HUES48 (cell line): ENCODE results near the gene ZNF23.
"Not testable (repeated sequence)": the region's sequence is repeated elsewhere in the genome, so short reads cannot be mapped to it uniquely, and the experiment has no call there.

Source experiments
- H3K27ac ChIP-seq: one replicate; pipeline ENCODE4 v1.7.0; 2013; ENCODE audit warnings: low read depth, low read length, inconsistent platforms
- H3K27me3 ChIP-seq: 2 replicates; pipeline ENCODE4 v1.6.1; 2013; ENCODE audit warnings: mild to moderate bottlenecking, low read length; ENCODE audit not compliant: control insufficient read depth, insufficient read depth
- H3K36me3 ChIP-seq: 2 replicates; pipeline ENCODE4 v1.6.1; 2013; ENCODE audit warnings: low read length; ENCODE audit not compliant: control insufficient read depth, insufficient read depth
- H3K4me1 ChIP-seq: 2 replicates; pipeline ENCODE4 v1.6.1; 2013; ENCODE audit warnings: mild to moderate bottlenecking, low read length; ENCODE audit not compliant: control insufficient read depth, insufficient read depth
- H3K4me3 ChIP-seq: 2 replicates; pipeline ENCODE4 v1.5.1; 2013; ENCODE audit warnings: mild to moderate bottlenecking, low read depth, low read length
- H3K9ac ChIP-seq: 2 replicates; pipeline ENCODE4 v1.6.1; 2013; ENCODE audit warnings: mild to moderate bottlenecking, low read depth, low read length, moderate library complexity
- H3K9me3 ChIP-seq: 2 replicates; pipeline ENCODE4 v1.6.1; 2013; ENCODE audit warnings: low read length; ENCODE audit not compliant: control insufficient read depth, insufficient read depth

ZNF23 gene

GRCh38 chr16:71461686-71462648 is at the start of gene ZNF23:
Gene ZNF23 (minus strand): TSS chr16:71462247. CDS start chr16:71456796, 5,451 bp downstream.
- no peaks in the 10 kb centered on the region for H3K9me3 ChIP-seq
- peak within 1 kb of the TSS; percentile 96 for H3K4me3 ChIP-seq
- no peaks in the 10 kb centered on the region for H3K36me3 ChIP-seq
- H3K4me1 ChIP-seq = no peaks in the 10 kb centered on the region
- peak within 1 kb of the TSS; percentile 94 for H3K9ac ChIP-seq
- peak within 1 kb of the TSS; percentile 76 for H3K27ac ChIP-seq
- no peaks in the 10 kb centered on the region for H3K27me3 ChIP-seq

GRCh38 chr16:71507061-71507460 is 45.0 kb upstream of the ZNF23 start:
- Histone ChIP-seq H3K36me3 (no peaks in the 10 kb centered on the region), H3K27me3 (no peaks in the 10 kb centered on the region), H3K27ac (no peak overlapping the region), H3K4me3 (no peak overlapping the region), H3K9ac (no peak overlapping the region), H3K9me3 (no peaks in the 10 kb centered on the region), H3K4me1 (no peaks in the 10 kb centered on the region)

- no peak overlapping the region for H3K27ac ChIP-seq
- no peak overlapping the region for H3K9ac ChIP-seq
- H3K27me3 ChIP-seq = no peaks in the 10 kb centered on the region
- no peaks in the 10 kb centered on the region for H3K9me3 ChIP-seq
- H3K4me3 ChIP-seq = no peak overlapping the region
- no peaks in the 10 kb centered on the region for H3K36me3 ChIP-seq
- no peaks in the 10 kb centered on the region for H3K4me1 ChIP-seq
Measured at GRCh38 chr16:71504901-71505300, 42.9 kb upstream of the ZNF23 start.

GRCh38 chr16:71504051-71504450 is 42.0 kb upstream of the ZNF23 start:
- not testable (repeated sequence) for H3K4me3 ChIP-seq, H3K9me3 ChIP-seq, H3K27me3 ChIP-seq, H3K9ac ChIP-seq, H3K4me1 ChIP-seq, H3K36me3 ChIP-seq, H3K27ac ChIP-seq

- Histone ChIP-seq H3K4me1 (no peaks in the 10 kb centered on the region), H3K36me3 (no peaks in the 10 kb centered on the region), H3K9me3 (no peaks in the 10 kb centered on the region), H3K27me3 (no peaks in the 10 kb centered on the region), H3K9ac (no peak overlapping the region), H3K4me3 (no peak overlapping the region), H3K27ac (no peak overlapping the region)
Measured at GRCh38 chr16:71501547-71501946, 39.5 kb upstream of the ZNF23 start.

- no peaks in the 10 kb centered on the region for H3K9me3 ChIP-seq
- no peak overlapping the region for H3K4me3 ChIP-seq
- H3K27me3 ChIP-seq = no peaks in the 10 kb centered on the region
- no peak overlapping the region for H3K9ac ChIP-seq
- H3K4me1 ChIP-seq = no peaks in the 10 kb centered on the region
- H3K27ac ChIP-seq = no peak overlapping the region
- no peaks in the 10 kb centered on the region for H3K36me3 ChIP-seq
Measured at GRCh38 chr16:71500964-71501363, 38.9 kb upstream of the ZNF23 start.

- Histone ChIP-seq H3K27me3 (no peaks in the 10 kb centered on the region), H3K27ac (no peak overlapping the region), H3K36me3 (no peaks in the 10 kb centered on the region), H3K4me3 (no peak overlapping the region), H3K9ac (no peak overlapping the region), H3K9me3 (no peaks in the 10 kb centered on the region), H3K4me1 (no peaks in the 10 kb centered on the region)
Measured at GRCh38 chr16:71499775-71500364, 37.8 kb upstream of the ZNF23 start.

- H3K4me3 ChIP-seq = no peak overlapping the region
- no peaks in the 10 kb centered on the region for H3K36me3 ChIP-seq
Measured at GRCh38 chr16:71498031-71498430, 36.0 kb upstream of the ZNF23 start.

GRCh38 chr16:71493213-71493612 is 31.2 kb upstream of the ZNF23 start:
- no peaks in the 10 kb centered on the region for H3K36me3 ChIP-seq
- no peak overlapping the region for H3K9ac ChIP-seq
- H3K4me1 ChIP-seq = no peaks in the 10 kb centered on the region
- no peak overlapping the region for H3K4me3 ChIP-seq
- no peaks in the 10 kb centered on the region; the same call in 1 of the 2 replicates for H3K27me3 ChIP-seq
- no peaks in the 10 kb centered on the region for H3K9me3 ChIP-seq
- H3K27ac ChIP-seq = no peak overlapping the region

More at GRCh38 chr16:71498031-71498430, 36.0 kb upstream of the ZNF23 start:
- Histone ChIP-seq H3K27ac (no peak overlapping the region), H3K27me3 (no peaks in the 10 kb centered on the region), H3K9me3 (no peaks in the 10 kb centered on the region), H3K9ac (no peak overlapping the region), H3K4me1 (no peaks in the 10 kb centered on the region)

GRCh38 chr16:71492786-71493185 is 30.7 kb upstream of the ZNF23 start:
- no peaks in the 10 kb centered on the region; the same call in 1 of the 2 replicates for H3K27me3 ChIP-seq
- H3K4me3 ChIP-seq = no peak overlapping the region
- no peaks in the 10 kb centered on the region for H3K4me1 ChIP-seq
- no peaks in the 10 kb centered on the region for H3K36me3 ChIP-seq
- H3K9me3 ChIP-seq = no peaks in the 10 kb centered on the region
- H3K27ac ChIP-seq = no peak overlapping the region
- no peak overlapping the region for H3K9ac ChIP-seq

GRCh38 chr16:71491054-71491453 is 29.0 kb upstream of the ZNF23 start:
- H3K4me1 ChIP-seq = no peaks in the 10 kb centered on the region

More at GRCh38 chr16:71491054-71491453, 29.0 kb upstream of the ZNF23 start:
- no peaks in the 10 kb centered on the region; the same call in 1 of the 2 replicates for H3K27me3 ChIP-seq
- H3K27ac ChIP-seq = no peak overlapping the region
- no peak overlapping the region for H3K4me3 ChIP-seq
- H3K36me3 ChIP-seq = no peaks in the 10 kb centered on the region
- H3K9me3 ChIP-seq = no peaks in the 10 kb centered on the region
- H3K9ac ChIP-seq = no peak overlapping the region
